ENCODE results near the gene EXD3. TPM values are rescaled to one million over a fixed set of nuclear protein-coding genes. Genes with fewer than 3 reads are reported as not detected.

EXD3 gene
- total and polyA plus RNA-seq, 2 of the 13 experiments (the other 11 are each of a cell fraction or from before 2014, with no cell fraction given): 2.7 to 4.8 TPM

DNA sequence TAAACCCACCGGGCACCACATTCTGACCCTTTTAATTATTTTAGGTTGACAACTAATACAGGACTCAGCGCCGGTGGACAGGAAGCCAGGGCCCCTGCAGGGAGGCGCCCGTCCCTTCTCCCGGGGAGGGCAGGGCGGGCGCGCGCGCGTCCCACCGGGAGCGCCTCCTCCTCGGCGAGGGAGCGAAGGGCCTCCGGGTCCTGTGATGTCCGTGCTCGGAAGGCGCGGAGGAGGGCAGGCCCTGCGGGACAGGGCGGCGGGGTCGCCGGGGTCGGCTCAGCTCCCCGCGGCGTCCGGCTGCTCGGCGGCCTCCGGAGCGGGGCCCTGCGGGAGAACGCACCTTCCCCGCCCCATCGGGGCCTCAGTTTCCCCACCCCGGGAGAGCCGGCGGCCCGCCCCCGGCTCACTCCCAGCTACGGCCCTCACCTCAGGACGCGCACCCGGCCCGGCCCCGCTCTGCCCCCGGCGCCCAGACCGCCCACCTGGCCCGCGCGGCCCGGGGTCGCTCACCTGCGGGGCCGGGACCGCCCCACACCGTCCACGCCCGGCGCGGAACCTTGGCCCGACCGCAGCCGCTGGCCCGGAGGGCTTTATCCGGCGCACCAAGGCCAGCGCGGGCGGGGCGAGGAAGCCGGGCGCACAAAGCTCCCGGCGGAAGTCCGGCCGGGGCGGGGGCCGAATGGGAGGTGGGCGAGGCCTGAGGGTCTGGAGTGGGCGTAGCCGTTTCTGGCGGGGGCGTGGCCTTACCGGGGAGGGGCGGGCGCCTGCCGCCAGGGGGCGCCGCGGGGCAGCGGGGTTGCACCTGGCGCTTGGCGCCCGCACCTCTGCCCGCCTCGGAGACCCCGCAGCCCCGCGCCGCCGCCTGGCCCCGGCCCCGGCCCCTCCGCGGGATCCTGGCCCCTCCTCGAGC, at the start of gene EXD3, which contains the start of gene NOXA1 (continued):
- peak; percentile 87 for TF ChIP-seq HMGXB4 (CRISPR knock-in tag; IDR thresholded peaks at IDR 0.05; ENCODE audit: borderline replicate concordance in 1 of 2, low read depth in 1 of 2)
- no peak for TF ChIP-seq TCF12 (IDR thresholded peaks at IDR 0.05)
- no peak for TF ChIP-seq TCF12 (CRISPR knock-in tag; IDR thresholded peaks at IDR 0.05)
- peak; percentile 65; the same call in 1 of the 2 replicates for TF ChIP-seq KMT2B (CRISPR knock-in tag; IDR thresholded peaks at IDR 0.05)
- TF ChIP-seq MYC (CRISPR knock-in tag; IDR thresholded peaks at IDR 0.05; ENCODE audit: borderline replicate concordance): peak; percentile 83
- TF ChIP-seq MAZ (IDR thresholded peaks at IDR 0.05; ENCODE audit: borderline replicate concordance, low read depth, low read length): peak; percentile 98
- peak; percentile 98 for TF ChIP-seq MAZ (CRISPR knock-in tag; IDR thresholded peaks at IDR 0.05; ENCODE audit: low read depth)
- TF ChIP-seq KDM6A (CRISPR knock-in tag; IDR thresholded peaks at IDR 0.05; ENCODE audit: low read depth): no peak
- TF ChIP-seq, protein P1, sequence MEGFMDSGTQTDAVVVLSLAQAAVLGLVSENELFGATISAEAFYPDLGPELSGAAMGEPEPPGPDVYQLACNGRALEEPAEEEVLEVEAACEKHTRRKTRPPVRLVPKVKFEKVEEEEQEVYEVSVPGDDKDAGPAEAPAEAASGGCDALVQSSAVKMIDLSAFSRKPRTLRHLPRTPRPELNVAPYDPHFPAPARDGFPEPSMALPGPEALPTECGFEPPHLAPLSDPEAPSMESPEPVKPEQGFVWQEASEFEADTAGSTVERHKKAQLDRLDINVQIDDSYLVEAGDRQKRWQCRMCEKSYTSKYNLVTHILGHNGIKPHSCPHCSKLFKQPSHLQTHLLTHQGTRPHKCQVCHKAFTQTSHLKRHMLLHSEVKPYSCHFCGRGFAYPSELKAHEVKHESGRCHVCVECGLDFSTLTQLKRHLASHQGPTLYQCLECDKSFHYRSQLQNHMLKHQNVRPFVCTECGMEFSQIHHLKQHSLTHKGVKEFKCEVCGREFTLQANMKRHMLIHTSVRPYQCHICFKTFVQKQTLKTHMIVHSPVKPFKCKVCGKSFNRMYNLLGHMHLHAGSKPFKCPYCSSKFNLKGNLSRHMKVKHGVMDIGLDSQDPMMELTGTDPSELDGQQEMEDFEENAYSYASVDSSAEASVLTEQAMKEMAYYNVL (CRISPR knock-in tag; IDR thresholded peaks at IDR 0.05; ENCODE audit: borderline replicate concordance): peak; percentile 27
- TF ChIP-seq ZNF101 (CRISPR knock-in tag; IDR thresholded peaks at IDR 0.05; ENCODE audit: borderline replicate concordance, low read depth): no peak
- no peak for TF ChIP-seq ARID2 (CRISPR knock-in tag; IDR thresholded peaks at IDR 0.05; ENCODE audit: borderline replicate concordance)
- no peak for TF ChIP-seq ZNF549 (CRISPR knock-in tag; IDR thresholded peaks at IDR 0.05)
- peak; percentile 94 for TF ChIP-seq THAP11 (CRISPR knock-in tag; IDR thresholded peaks at IDR 0.05)
- TF ChIP-seq ZNF205 (CRISPR knock-in tag; IDR thresholded peaks at IDR 0.05): peak; percentile 55; the same call in 1 of the 2 replicates
- peak; percentile 74 for TF ChIP-seq ZBTB7B (CRISPR knock-in tag; IDR thresholded peaks at IDR 0.05)
- no peak for TF ChIP-seq ZNF552 (CRISPR knock-in tag; IDR thresholded peaks at IDR 0.05; ENCODE audit: borderline replicate concordance)
- TF ChIP-seq BRCA1 (CRISPR knock-in tag; IDR thresholded peaks at IDR 0.05): no peak
- no peak for TF ChIP-seq U2AF1 (optimal IDR thresholded peaks at IDR 0.05; ENCODE audit: low read depth, low read length)
- TF ChIP-seq MNT (IDR thresholded peaks at IDR 0.05): no peak
- no peak for TF ChIP-seq MAFG (CRISPR knock-in tag; IDR thresholded peaks at IDR 0.05)
- TF ChIP-seq, protein P2, sequence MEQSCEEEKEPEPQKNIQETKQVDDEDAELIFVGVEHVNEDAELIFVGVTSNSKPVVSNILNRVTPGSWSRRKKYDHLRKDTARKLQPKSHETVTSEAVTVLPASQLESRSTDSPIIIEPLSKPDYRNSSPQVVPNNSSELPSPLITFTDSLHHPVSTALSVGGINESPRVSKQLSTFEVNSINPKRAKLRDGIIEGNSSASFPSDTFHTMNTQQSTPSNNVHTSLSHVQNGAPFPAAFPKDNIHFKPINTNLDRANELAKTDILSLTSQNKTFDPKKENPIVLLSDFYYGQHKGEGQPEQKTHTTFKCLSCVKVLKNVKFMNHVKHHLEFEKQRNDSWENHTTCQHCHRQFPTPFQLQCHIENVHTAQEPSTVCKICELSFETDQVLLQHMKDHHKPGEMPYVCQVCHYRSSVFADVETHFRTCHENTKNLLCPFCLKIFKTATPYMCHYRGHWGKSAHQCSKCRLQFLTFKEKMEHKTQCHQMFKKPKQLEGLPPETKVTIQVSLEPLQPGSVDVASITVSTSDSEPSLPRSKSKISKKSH (CRISPR knock-in tag; IDR thresholded peaks at IDR 0.05; ENCODE audit: borderline replicate concordance): no peak
- TF ChIP-seq ARHGAP35 (CRISPR knock-in tag; IDR thresholded peaks at IDR 0.05; ENCODE audit: borderline replicate concordance): no peak
- no peak for TF ChIP-seq ZNF790 (CRISPR knock-in tag; IDR thresholded peaks at IDR 0.05; ENCODE audit: borderline replicate concordance)
